GM12873 (cell line): ENCODE results near the gene HILPDA.

Experiments used
- TF ChIP-seq, protein P1 (sequence below): IDR thresholded peaks from 2 replicates; pipeline ENCODE4 v1.5.1; 2012; ENCODE audit warnings: low read depth, mild to moderate bottlenecking, moderate library complexity, low read length, control low read depth; ENCODE audit not compliant: insufficient read depth; ENCODE audit errors: missing control alignments

HILPDA gene

DNA sequence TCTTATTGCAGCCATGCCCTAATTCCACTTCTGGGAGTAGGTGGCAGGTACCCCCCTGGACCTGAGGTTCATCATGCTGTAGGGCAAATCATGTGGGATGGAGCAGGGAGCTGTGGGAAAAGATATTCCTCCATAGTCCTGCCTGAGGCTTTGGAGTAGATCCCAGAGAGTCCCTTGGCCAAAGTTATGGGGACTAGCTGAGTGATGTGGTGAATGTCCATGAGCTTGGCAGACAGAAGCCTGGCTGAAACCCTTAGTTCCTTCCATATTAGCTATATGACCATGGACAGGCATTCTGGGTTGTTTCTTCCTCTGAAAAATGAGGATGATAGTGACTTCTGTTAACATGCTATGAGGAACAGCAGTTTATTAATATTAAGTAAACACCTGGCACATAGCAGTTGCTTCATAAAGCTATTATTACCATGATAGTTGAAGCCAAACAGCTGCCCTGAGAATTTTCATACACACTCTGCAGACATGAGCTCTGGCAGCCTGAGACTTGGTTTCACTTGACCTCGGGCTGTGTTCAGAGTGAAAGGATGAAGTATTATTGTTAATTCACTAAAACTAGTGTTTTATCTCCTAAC is 30.9 kb upstream of the HILPDA start:
- TF ChIP-seq, protein P1, sequence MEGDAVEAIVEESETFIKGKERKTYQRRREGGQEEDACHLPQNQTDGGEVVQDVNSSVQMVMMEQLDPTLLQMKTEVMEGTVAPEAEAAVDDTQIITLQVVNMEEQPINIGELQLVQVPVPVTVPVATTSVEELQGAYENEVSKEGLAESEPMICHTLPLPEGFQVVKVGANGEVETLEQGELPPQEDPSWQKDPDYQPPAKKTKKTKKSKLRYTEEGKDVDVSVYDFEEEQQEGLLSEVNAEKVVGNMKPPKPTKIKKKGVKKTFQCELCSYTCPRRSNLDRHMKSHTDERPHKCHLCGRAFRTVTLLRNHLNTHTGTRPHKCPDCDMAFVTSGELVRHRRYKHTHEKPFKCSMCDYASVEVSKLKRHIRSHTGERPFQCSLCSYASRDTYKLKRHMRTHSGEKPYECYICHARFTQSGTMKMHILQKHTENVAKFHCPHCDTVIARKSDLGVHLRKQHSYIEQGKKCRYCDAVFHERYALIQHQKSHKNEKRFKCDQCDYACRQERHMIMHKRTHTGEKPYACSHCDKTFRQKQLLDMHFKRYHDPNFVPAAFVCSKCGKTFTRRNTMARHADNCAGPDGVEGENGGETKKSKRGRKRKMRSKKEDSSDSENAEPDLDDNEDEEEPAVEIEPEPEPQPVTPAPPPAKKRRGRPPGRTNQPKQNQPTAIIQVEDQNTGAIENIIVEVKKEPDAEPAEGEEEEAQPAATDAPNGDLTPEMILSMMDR, result no peak

DNA sequence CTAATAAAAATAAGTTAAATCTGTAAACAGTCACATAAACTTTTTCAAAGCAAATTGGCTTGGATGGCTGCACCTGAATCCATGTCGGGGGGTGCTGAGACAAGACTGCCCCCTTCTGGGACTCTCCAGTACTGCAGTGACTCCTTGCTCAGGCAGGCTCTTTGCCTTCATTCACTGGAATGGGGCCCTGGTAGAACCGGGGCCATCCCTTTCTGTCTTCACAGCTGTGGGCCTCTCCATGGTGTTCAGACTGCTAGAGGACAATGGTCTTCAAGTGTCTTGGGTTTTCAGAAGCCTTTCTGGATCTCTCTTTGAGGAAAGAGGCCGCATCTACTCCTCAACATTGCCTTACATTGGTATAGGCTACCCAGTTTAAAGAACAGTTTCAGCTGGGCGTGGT is 29.8 kb upstream of the HILPDA start:
- TF ChIP-seq, protein P1, result peak; percentile 94

DNA sequence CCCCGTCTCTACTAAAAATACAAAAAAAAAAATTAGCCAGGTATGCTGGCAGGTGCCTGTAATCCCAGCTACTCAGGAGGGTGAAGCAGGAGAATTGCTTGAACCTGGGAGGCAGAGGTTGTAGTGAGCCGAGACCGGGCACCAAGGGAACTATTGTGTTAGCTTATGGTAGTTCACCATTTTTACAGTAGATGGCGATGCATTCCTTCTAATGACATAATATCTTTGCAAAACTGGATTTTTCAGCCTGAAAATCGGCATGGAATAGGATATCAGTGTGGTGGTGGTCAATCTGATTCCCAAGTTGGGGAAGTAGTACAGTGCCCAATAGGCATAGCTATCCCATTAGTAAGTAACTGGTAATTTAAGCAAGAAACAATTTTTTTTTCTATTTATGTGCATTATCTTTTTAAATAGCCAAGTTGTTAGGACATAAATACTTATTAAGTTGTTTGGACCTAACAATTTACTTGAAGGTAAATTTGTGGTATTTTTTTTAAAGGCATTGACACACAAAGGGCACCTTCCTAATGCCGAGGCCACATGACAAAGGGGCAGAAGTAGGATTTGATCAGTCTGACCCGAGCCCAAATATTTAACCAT is 28.3 kb upstream of the HILPDA start:
- TF ChIP-seq, protein P1, result peak; percentile 69

DNA sequence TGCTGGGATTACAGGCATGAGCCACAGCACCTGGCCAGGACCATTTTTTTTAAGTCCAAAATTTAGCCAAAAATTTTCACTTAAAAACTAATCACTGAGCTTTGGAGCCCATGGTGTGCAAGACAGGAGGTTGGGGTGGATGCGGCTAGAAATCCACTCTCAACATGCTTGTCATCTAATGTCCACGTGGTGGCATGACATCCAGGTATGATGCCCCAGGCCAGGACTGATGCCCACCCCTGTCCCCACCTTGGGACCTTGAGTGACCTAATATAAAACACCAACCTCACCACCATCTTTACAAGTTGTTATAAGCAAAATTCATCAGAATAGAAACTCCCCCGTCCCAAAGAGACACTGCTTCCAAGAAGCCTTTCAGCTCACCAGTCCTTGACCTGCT is 25.5 kb upstream of the HILPDA start:
- TF ChIP-seq, protein P1, result peak; percentile 17

DNA sequence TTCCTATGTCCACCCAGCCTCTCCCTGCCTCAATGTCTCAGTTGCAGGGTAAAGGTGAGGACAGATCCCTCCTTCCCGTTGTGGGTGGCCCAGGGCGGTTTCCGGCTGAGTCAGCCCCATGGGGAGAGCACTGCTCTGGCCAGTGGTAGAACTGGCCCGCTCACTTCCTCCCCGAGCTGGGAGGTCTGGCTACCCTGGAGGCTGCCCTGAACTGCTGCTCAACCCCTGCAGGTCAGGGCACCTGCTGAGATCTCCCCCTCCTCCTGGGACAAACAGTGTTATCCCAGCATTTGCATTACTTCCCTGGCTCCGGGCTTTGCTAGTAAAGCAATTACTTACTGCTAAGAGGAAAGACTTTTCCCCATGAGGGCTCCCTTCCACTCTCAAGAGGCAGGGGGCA is 24.5 kb upstream of the HILPDA start:
- TF ChIP-seq, protein P1, result no peak

DNA sequence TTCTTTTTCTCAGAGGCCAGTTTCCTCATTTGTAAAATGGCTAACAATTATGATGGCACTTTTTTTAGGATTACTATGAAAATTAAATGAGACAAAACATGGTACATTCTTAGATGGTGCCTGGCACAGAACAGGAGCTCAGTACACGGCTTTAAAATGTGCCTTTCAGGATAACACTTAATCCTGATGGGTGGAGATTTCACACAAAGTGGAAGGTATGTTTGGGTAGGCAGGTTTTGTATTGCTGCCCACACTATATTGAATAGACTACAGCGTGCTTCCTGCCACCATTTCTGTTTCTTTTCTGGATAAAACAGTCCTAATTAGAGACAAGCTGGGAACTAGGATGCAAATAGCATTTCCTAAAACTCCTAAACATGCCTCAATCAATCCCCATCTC is 23.9 kb upstream of the HILPDA start:
- TF ChIP-seq, protein P1, result no peak

DNA sequence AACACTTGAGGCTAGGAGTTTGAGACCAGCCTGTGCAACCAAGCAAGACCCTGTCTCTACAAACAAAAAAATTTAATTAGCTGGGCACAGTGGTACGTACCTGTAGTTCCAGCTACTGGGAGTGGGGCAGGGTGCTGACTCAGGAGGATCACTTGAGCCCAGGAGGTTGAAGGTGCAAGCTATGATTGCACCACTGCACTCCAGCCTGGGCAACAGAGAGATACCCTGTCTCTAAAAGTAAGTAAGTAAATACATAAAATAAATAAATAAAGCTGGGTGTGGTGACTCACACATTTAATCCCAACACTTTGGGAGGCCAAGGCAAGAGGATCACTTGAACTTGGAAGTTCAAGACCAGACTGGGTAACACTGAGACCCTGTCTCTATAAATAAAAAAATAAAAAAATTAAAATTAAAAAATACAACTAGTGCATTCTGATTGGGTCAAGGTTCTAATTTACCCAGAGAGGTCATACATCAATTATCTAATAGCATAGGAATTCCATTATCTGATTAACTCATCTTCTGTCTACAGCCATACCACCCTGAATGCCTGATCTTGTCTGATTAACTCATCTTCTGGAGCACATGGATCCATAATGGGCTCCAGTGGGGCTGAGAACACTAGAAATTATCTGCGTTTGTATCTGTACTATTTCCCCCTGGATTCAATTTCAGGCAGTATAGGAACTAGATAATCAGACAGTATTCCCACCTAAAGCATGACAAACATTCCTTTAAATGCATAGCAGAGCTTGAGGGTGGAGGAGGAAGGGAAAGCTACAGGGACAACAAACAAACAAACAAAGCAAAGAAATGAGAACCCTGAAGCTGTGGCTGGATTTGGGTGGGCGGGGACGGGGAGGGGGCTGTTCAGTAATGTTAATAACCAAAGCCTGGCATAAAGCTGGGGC is 21.0 kb upstream of the HILPDA start:
- TF ChIP-seq, protein P1, result no peak
